Measurements from ENCODE around the gene SEPTIN8. TPM values are rescaled to one million over a fixed set of nuclear protein-coding genes. Genes with fewer than 3 reads are reported as not detected.

The SEPTIN8 gene
- polyA plus RNA-seq, 1 donor (not counting 4 experiments of a cell fraction or from before 2014, with no cell fraction given), result 46.4 TPM

DNA sequence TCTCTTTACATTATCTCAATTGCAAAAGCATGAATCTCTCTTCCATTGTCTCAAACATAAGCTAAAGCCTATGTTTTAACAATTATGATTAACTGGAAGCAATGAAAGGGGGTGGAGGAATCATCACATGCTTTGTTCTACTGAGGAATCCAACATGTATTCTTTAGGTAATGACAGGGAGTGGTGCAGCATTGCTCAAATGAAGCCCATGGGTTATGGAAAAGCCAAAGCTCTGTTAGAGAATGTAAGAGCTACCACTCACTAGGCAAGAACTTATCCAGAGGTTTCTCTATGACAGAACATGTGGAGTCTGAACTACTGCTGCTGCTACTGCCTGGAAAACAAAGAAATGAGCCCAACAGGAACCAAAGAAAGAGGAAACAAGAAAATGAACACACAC is 68.4 kb downstream of the SEPTIN8 start:
- dilution Hi-C loops (cut with MboI; ENCODE audit: extremely low pct_ligation_motif_present, low sequenced_read_pairs), result no loop called here
- TF ChIP-seq, protein P1, sequence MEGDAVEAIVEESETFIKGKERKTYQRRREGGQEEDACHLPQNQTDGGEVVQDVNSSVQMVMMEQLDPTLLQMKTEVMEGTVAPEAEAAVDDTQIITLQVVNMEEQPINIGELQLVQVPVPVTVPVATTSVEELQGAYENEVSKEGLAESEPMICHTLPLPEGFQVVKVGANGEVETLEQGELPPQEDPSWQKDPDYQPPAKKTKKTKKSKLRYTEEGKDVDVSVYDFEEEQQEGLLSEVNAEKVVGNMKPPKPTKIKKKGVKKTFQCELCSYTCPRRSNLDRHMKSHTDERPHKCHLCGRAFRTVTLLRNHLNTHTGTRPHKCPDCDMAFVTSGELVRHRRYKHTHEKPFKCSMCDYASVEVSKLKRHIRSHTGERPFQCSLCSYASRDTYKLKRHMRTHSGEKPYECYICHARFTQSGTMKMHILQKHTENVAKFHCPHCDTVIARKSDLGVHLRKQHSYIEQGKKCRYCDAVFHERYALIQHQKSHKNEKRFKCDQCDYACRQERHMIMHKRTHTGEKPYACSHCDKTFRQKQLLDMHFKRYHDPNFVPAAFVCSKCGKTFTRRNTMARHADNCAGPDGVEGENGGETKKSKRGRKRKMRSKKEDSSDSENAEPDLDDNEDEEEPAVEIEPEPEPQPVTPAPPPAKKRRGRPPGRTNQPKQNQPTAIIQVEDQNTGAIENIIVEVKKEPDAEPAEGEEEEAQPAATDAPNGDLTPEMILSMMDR (optimal IDR thresholded peaks at IDR 0.05 in 1 of 3, IDR thresholded peaks at IDR 0.05 in 1 of 3, conservative IDR thresholded peaks at IDR 0.05 in 1 of 3; ENCODE audit: extremely low read depth in 1 of 3, insufficient read depth in 2 of 3, low read length in 3 of 3), result no peak
- no peak for TF ChIP-seq EZH2 (IDR thresholded peaks at IDR 0.05; ENCODE audit: low read length)
- no peak for FAIRE-seq

DNA sequence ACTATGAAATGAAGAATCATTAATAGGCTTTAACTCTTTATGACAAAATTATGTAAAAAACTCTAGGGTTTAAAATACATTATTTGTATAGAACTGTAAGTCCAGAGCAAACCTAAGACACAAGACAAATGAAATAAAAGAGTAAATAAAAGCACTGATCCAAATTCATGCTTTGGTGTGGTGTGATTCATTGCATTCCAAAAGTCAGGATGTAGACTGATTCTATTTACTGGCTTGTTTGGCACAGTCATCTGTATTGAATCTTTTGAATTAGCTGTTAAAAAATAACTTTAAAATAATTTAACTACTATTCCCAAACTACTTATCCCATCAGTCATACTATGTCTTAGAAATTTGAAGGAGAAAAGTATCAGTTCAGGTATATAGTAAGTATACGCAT is 72.2 kb downstream of the SEPTIN8 start:
- Histone ChIP-seq H3K79me2 (ENCODE audit: control insufficient read depth, insufficient read depth, low read length) (no peaks in the 10 kb centered on the region), H3K4me3 (ENCODE audit: control insufficient read depth in 2 of 3, extremely low read depth in 1 of 3, insufficient read depth in 2 of 3, low read depth in 1 of 3, low read length in 3 of 3) (no peak overlapping the region), H3K27me3 (ENCODE audit: control insufficient read depth, extremely low read depth, insufficient read depth, low read length) (no peaks in the 10 kb centered on the region), H3K9ac (ENCODE audit: control insufficient read depth, extremely low read depth, insufficient read depth, low read length) (no peak overlapping the region), H4K20me1 (ENCODE audit: control insufficient read depth, extremely low read depth, insufficient read depth, low read length) (no peaks in the 10 kb centered on the region), H3K4me1 (ENCODE audit: control insufficient read depth, extremely low read depth, insufficient read depth, low read length) (no peaks in the 10 kb centered on the region), H3K4me2 (ENCODE audit: control insufficient read depth, extremely low read depth, insufficient read depth, low read depth, low read length) (no peak overlapping the region), H3K9me1 (ENCODE audit: control insufficient read depth, extremely low read depth, insufficient read depth, low read length) (no peaks in the 10 kb centered on the region), H3K36me3 (ENCODE audit: control insufficient read depth in 2 of 2, extremely low read depth in 1 of 2, insufficient read depth in 2 of 2, low read length in 2 of 2) (peaks cover 2 to 7% of the 10 kb centered on the region in 2 experiments), H2AFZ (ENCODE audit: control insufficient read depth, low read length) (no peak overlapping the region), H3K9me3 (ENCODE audit: control insufficient read depth, low read depth, low read length) (no peaks in the 10 kb centered on the region), H3K27ac (ENCODE audit: control insufficient read depth, insufficient read depth, low read length) (no peak overlapping the region)
- dilution Hi-C loops (cut with MboI; ENCODE audit: extremely low pct_ligation_motif_present, low sequenced_read_pairs), result no loop called here
- FAIRE-seq (no peak), DNase-seq (ENCODE audit: low read depth, low spot score) (no peak)
- no peak for TF ChIP-seq EZH2 (IDR thresholded peaks at IDR 0.05; ENCODE audit: low read length)
- TF ChIP-seq, protein P1 (optimal IDR thresholded peaks at IDR 0.05 in 1 of 3, IDR thresholded peaks at IDR 0.05 in 1 of 3, conservative IDR thresholded peaks at IDR 0.05 in 1 of 3; ENCODE audit: extremely low read depth in 1 of 3, insufficient read depth in 2 of 3, low read length in 3 of 3), result no peak

More for the DNA sequence above, 68.4 kb downstream of the SEPTIN8 start:
- no peak for DNase-seq (ENCODE audit: low read depth, low spot score)
- Histone ChIP-seq H3K4me1 (ENCODE audit: control insufficient read depth, extremely low read depth, insufficient read depth, low read length) (no peaks in the 10 kb centered on the region), H3K9ac (ENCODE audit: control insufficient read depth, extremely low read depth, insufficient read depth, low read length) (no peak overlapping the region), H4K20me1 (ENCODE audit: control insufficient read depth, extremely low read depth, insufficient read depth, low read length) (no peaks in the 10 kb centered on the region), H3K9me1 (ENCODE audit: control insufficient read depth, extremely low read depth, insufficient read depth, low read length) (no peaks in the 10 kb centered on the region), H3K36me3 (ENCODE audit: control insufficient read depth in 2 of 2, extremely low read depth in 1 of 2, insufficient read depth in 2 of 2, low read length in 2 of 2) (no peaks in the 10 kb centered on the region), H3K4me3 (ENCODE audit: control insufficient read depth in 2 of 3, extremely low read depth in 1 of 3, insufficient read depth in 2 of 3, low read depth in 1 of 3, low read length in 3 of 3) (no peak overlapping the region), H3K4me2 (ENCODE audit: control insufficient read depth, extremely low read depth, insufficient read depth, low read depth, low read length) (no peak overlapping the region), H3K79me2 (ENCODE audit: control insufficient read depth, insufficient read depth, low read length) (no peaks in the 10 kb centered on the region), H3K9me3 (ENCODE audit: control insufficient read depth, low read depth, low read length) (no peaks in the 10 kb centered on the region), H3K27me3 (ENCODE audit: control insufficient read depth, extremely low read depth, insufficient read depth, low read length) (no peaks in the 10 kb centered on the region), H3K27ac (ENCODE audit: control insufficient read depth, insufficient read depth, low read length) (no peak overlapping the region), H2AFZ (ENCODE audit: control insufficient read depth, low read length) (no peak overlapping the region)

Other genes with a start within 250 kb of the SEPTIN8 start
- gene IL5, start 233.7 kb downstream of the SEPTIN8 start, polyA plus RNA-seq, result not detected in 3 replicates
- 14.8 to 26.3 TPM (median 18.2 TPM) in 3 replicates for gene RAD50, start 220.3 kb downstream of the SEPTIN8 start, polyA plus RNA-seq
- not detected in 3 replicates for gene IL13, start 119.1 kb downstream of the SEPTIN8 start, polyA plus RNA-seq
- gene IL4, start 103.2 kb downstream of the SEPTIN8 start, polyA plus RNA-seq, result not detected in 3 replicates
- 7.0 to 15.4 TPM (median 8.6 TPM) in 3 replicates for gene KIF3A, start 39.7 kb downstream of the SEPTIN8 start, polyA plus RNA-seq
- 0.05 to 0.14 TPM in 2 of 3 replicates, not detected in the other for gene CCNI2, start 29.8 kb downstream of the SEPTIN8 start, polyA plus RNA-seq
- not detected in 3 replicates for gene SOWAHA, start 36.1 kb upstream of the SEPTIN8 start, polyA plus RNA-seq
- 0.25 to 0.73 TPM (median 0.58 TPM) in 3 replicates for gene SHROOM1, start 53.4 kb upstream of the SEPTIN8 start, polyA plus RNA-seq
- 0.11 to 0.54 TPM (median 0.21 TPM) in 3 replicates for gene GDF9, start 89.2 kb upstream of the SEPTIN8 start, polyA plus RNA-seq
- gene UQCRQ, start 89.4 kb upstream of the SEPTIN8 start, polyA plus RNA-seq, result 199 to 488 TPM (median 398 TPM) in 3 replicates
- gene LEAP2, start 96.4 kb upstream of the SEPTIN8 start, polyA plus RNA-seq, result 0.28 to 1.2 TPM (median 0.50 TPM) in 3 replicates
- gene AFF4, start 186.4 kb upstream of the SEPTIN8 start, polyA plus RNA-seq, result 44.9 to 66.9 TPM (median 51.3 TPM) in 3 replicates
- gene ZCCHC10, start 249.3 kb upstream of the SEPTIN8 start, polyA plus RNA-seq, result 29.1 to 41.1 TPM (median 38.5 TPM) in 3 replicates